IPS-18c (cell line): Measurements from ENCODE around the gene ZWILCH.

ENCODE experiments used
- H3K4me3 ChIP-seq: 2 replicates; pipeline ENCODE4 v1.7.0; 2013; ENCODE audit warnings: low read depth, mild to moderate bottlenecking, low read length, moderate library complexity; ENCODE audit not compliant: insufficient read depth
- H3K9me3 ChIP-seq: one replicate; pipeline ENCODE4 v1.6.1; 2013; ENCODE audit warnings: mild to moderate bottlenecking, low read length, moderate library complexity; ENCODE audit not compliant: control insufficient read depth, insufficient read depth

The ZWILCH gene

DNA sequence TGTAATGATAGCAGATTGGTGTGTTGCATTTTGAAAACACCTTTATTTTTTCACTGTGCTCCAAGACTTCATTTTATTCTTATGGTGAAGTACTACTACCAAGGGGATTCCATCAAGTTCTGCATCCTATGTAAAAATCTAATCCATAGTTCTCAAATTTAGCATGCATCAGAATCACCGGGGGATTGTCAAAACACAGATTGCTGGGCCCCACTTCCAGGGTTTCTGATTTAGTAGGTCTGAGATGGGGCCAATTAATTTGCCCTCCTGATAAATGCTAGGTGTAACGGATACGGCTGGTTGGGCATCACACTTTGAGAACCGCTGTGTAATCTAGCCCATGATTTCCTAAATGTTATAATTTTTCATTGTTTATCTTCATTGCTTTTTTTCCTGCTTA, 692 bp downstream of the ZWILCH start:
- no peaks in the 10 kb centered on the region for H3K9me3 ChIP-seq
- peak overlapping the region; percentile 71 for H3K4me3 ChIP-seq

DNA sequence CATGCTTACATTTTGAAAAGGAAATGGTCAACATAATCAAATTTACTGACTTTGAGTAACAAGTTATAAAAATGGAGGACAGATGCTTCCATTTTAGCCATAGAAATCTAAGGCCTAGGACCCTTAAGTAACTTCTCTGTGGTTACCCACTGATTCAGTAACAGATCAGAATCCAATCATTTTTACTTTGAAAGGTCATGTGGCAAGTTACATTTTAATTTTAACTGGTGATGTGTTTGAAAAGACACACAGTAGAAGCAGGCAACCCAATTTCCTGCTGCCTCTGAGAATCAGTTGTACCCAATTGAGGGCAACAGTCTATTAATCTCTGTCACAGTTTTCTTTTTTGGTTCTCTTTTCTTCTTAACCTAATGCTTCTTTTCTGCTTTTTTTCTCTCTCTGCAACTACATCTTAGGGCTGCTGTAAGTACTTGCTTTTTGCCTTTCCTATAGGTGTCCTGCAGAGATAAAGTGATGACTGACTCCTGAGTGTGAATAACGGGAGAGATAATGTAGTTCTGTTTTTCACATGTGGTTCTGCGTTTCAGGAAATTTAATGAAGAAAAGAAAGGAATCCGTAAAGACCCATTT, 3.3 kb downstream of the ZWILCH start:
- no peak overlapping the region for H3K4me3 ChIP-seq
- no peaks in the 10 kb centered on the region for H3K9me3 ChIP-seq

- no peak overlapping the region for H3K4me3 ChIP-seq
- no peaks in the 10 kb centered on the region for H3K9me3 ChIP-seq
These were observed 9.5 kb downstream of the ZWILCH start for GRCh38 chr15:66514586-66514985.

GRCh38 chr15:66515901-66516322, 10.8 kb downstream of the ZWILCH start:
- no peaks in the 10 kb centered on the region for H3K9me3 ChIP-seq
- H3K4me3 ChIP-seq = no peak overlapping the region

DNA sequence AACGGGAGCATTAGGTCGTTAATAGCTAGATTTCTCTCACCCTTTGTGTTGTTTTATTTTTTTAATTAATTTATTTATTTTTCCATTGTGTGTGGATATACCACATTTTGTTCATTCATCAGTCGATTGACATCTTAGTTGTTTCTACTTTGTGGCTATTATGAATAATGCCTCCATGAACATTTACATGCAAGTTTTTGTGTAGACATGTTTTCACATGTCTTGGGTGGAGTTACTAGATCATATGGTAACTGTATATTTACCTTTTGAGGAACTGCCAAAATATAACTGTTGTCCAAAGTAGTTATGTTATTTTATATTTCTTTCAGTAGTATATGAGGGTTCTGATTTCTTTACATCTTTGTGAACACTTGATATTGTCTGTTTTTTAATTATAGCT, 18.8 kb downstream of the ZWILCH start:
- no peaks in the 10 kb centered on the region for H3K9me3 ChIP-seq
- no peak overlapping the region for H3K4me3 ChIP-seq

DNA sequence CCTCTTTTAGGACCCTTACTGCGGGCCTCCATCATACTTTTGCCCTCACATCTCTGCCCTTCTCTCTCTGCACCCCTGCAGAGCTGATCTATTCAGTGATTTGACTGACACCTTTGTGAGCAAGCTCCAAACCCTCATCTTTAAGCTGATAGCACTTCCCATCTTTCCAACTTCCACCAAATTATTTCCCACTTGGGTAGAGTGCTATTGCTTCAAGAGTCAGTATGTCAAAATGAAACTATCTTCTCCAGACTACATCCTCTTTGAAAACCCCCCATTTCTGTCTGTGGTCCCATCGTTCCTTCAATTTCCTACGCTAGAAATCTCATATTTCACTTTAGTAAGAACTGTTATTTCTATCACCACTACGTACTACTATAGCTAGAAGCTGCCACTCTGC, 19.7 kb downstream of the ZWILCH start:
- no peaks in the 10 kb centered on the region for H3K9me3 ChIP-seq
- H3K4me3 ChIP-seq = no peak overlapping the region

GRCh38 chr15:66535056-66535455, 29.9 kb downstream of the ZWILCH start:
- H3K9me3 ChIP-seq = no peaks in the 10 kb centered on the region
- H3K4me3 ChIP-seq = no peak overlapping the region

DNA sequence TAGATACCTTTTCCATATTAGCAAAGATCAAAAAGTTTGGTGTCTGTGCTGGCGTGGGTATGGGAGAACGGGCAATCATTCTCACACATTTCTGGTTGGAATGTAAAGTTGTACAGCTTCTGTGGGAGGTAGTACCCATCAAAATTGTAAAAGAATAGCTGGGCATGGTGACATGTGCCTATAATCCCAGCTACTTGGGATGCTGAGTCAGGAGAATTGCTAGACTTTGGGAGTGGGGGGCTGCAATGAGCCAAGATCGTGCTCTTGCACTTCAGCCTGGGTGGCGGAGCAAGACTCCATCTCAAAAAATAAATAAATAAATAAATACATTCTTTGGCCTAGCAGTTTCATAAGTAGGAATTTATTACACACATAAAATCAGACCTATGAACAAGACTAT, 37.8 kb downstream of the ZWILCH start:
- H3K9me3 ChIP-seq = peaks cover 3% of the 10 kb centered on the region
- no peak overlapping the region for H3K4me3 ChIP-seq

DNA sequence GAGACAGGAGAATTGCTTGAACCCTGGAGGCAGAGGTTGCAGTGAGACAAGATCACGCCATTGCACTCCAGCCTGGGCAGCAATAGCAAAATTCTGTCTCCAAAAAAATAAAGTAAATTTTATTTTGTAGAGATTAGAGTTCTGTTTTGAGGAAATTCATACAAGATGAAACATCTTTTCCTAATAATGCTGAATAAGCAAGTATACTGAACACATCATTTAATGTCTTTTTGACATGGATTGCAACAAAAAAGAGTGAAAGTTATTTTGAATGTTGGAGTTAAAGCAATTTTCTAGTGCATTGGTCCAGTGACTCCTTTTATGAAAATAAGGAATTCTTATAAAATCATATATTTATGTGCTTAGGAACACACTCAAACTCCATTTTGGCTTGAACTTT, 40.1 kb downstream of the ZWILCH start:
- no peak overlapping the region for H3K4me3 ChIP-seq
- H3K9me3 ChIP-seq = peaks cover 3% of the 10 kb centered on the region

DNA sequence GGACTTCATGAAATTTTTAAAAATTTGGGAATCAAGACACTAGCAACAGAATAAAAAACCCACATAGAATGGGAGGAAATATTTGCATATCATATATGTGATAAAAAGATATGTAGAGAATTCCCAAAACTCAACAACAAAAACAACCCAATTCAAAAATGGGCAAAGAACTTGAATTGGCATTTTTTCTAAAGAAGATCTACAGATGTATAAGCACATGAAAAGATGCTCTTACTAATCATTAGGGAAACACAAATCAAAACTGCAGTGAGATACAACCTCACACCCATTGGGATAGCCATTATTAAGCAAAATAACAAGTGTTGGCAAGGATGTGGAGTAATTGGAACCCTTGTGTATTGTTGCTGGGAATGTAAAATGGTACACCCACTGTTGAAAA, 50.6 kb downstream of the ZWILCH start:
- H3K9me3 ChIP-seq = no peaks in the 10 kb centered on the region
- no peak overlapping the region for H3K4me3 ChIP-seq

- no peaks in the 10 kb centered on the region for H3K9me3 ChIP-seq
These were observed 53.1 kb downstream of the ZWILCH start for GRCh38 chr15:66558271-66558670.

DNA sequence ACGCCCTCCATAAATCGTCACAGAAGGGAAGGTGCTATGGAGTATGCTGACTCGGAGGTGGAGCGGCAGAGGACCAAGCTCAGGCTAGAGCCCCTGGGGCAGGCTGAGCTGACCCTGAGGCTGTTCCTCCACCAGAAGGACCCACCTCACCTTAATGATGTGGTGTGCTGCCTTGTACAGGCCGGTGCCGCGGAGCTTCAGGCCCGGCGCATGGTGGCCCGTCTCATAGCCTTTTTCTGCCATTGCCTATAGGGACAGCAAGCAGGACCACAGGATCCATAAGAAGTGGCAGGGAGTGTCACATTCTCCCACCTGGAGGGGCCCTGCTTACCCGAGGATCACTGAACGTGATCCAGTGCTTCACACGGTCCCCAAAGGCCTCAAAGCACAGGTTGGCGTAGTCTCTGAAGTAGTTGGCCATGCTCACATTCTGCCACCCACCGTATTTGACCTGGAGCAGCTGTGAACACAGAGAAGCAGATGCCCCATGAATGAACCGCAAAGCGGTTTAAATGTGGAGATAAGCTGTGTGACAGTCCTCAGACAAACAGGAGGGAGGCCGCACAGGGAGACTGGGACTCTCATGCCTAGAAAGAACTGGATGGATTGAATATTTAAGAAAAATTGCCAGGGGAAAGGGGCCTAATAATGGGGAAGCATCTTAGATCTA, 55.9 kb downstream of the ZWILCH start:
- Histone ChIP-seq H3K9me3 (no peaks in the 10 kb centered on the region), H3K4me3 (no peak overlapping the region)

More at GRCh38 chr15:66558271-66558670, 53.1 kb downstream of the ZWILCH start:
- no peak overlapping the region for H3K4me3 ChIP-seq

GRCh38 chr15:66563126-66563525, 58.0 kb downstream of the ZWILCH start:
- H3K4me3 ChIP-seq = no peak overlapping the region
- no peaks in the 10 kb centered on the region for H3K9me3 ChIP-seq

GRCh38 chr15:66563566-66564110, 58.5 kb downstream of the ZWILCH start:
- no peak overlapping the region for H3K4me3 ChIP-seq
- H3K9me3 ChIP-seq = no peaks in the 10 kb centered on the region

DNA sequence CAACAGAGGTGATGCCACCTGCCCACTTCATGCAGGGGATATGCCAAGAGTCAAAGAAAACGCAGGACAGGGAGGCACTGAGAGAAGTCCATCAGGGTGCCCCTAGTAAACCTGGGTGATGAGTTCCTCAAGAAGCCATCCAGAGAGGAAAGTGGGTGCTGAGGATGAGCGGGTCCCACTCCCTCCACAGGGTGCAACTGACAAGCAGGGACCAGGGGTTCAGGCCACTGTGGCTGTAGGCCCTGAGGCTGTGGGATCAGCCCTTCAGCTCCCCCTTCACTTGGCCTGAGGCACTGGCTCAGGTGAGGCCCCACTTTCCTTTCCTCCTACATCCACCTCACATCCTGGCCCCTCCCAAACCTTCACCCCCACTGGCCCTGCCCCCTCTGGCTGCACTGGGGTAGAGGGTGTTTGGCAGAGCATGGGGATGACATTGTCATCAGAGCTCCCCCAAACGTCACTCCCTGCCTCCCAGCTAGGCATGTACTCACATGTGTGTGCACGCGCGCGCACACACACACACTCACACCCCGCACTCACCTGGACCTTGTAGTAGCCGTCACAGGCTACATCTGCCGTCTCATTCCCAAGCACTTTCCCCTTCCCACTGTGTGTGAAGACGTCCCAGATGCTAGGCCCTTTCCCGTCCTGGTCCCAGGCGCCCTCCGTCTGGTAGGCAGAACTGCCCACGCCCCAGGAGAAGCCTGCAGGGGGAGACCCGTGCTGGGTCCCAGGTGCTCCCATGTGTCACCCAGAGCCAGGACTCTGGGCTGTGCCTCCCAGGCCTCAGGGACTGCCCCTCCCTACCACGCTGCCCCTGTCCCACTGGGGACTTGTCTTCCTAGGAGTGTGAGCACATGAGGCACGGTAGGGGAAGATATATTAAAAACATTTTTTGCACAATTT, 59.3 kb downstream of the ZWILCH start:
- no peaks in the 10 kb centered on the region for H3K9me3 ChIP-seq
- H3K4me3 ChIP-seq = no peak overlapping the region

DNA sequence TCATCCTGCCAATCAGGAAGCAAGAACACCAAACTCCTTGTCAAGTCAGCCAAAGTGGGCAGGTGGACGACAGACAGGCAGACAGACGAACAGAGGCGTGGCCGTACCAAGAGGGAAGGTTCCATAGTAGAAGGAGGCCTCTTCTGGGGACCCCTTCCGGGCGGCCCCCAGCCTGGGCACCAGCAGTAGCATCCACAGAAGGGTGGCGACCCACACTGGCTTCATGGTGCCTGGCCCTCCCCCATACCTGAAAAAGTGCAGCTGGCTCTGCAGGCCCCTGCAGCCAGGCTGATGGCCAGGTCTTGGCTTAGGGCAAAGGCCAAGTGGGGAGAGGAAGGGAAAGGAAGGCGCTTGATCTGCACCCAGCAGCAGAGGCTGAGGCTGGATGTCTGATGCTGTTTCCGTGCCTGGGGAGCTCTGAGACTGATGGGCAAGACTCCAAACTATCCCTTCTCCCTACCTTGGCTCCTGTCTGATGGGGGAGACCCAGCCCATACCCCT, 60.1 kb downstream of the ZWILCH start:
- Histone ChIP-seq H3K9me3 (no peaks in the 10 kb centered on the region), H3K4me3 (no peak overlapping the region; the same call in 1 of the 2 replicates)

- peak within 1 kb of the TSS; percentile 22 for H3K4me3 ChIP-seq
- no peaks in the 10 kb centered on the region for H3K9me3 ChIP-seq
These were observed 60.6 kb downstream of the ZWILCH start, which contains the start of gene LCTL for GRCh38 chr15:66565741-66566144. LCTL (minus strand) TSS chr15:66565998; CDS start chr15:66565365, 633 bp downstream.
